ENCODE data around the gene UBE3C. TPM values are rescaled to one million over a fixed set of nuclear protein-coding genes. Genes with fewer than 3 reads are reported as not detected.

UBE3C gene
- polyA plus RNA-seq, 1 donor from 2014 or later = 39.0 TPM

GRCh38 chr7:157292770-157293412 lies 154.2 kb downstream of the UBE3C start:
- Histone ChIP-seq H3K27me3 (ENCODE audit: insufficient read depth, low read depth, low read length) (no peaks in the 10 kb centered on the region), H4K20me1 (ENCODE audit: insufficient read depth) (no peaks in the 10 kb centered on the region), H3K79me2 (replicated peaks; ENCODE audit: insufficient read depth, low read length) (no peaks in the 10 kb centered on the region), H3K9me3 (ENCODE audit: low read length) (no peaks in the 10 kb centered on the region), H3K27ac (ENCODE audit: low read length) (no peak overlapping the region), H3K4me3 (ENCODE audit: low read length) (no peak overlapping the region), H3F3A (ENCODE audit: insufficient read depth, low read length, poor library complexity, severe bottlenecking) (no peaks in the 10 kb centered on the region), H3K9me2 (ENCODE audit: insufficient read depth, low read length) (no peaks in the 10 kb centered on the region), H2AFZ (ENCODE audit: low read depth, low read length) (no peak overlapping the region), H3K9ac (ENCODE audit: low read length) (no peak overlapping the region), H3K36me3 (ENCODE audit: insufficient read depth, low read length) (no peaks in the 10 kb centered on the region), H3K4me2 (ENCODE audit: low read length) (no peak overlapping the region)
- TF ChIP-seq CTCF (IDR thresholded peaks at IDR 0.05; ENCODE audit: poor library complexity, severe bottlenecking) (no peak), REST (IDR thresholded peaks at IDR 0.05; ENCODE audit: borderline replicate concordance) (no peak), EP300 (conservative IDR thresholded peaks at IDR 0.05; ENCODE audit: poor library complexity, severe bottlenecking) (no peak), SMC3 (conservative IDR thresholded peaks at IDR 0.05; ENCODE audit: poor library complexity) (no peak), MXI1 (conservative IDR thresholded peaks at IDR 0.05; ENCODE audit: poor library complexity, severe bottlenecking) (no peak), RAD21 (conservative IDR thresholded peaks at IDR 0.05) (no peak), POLR2AphosphoS5 (IDR thresholded peaks at IDR 0.05) (no peak), TAF1 (IDR thresholded peaks at IDR 0.05; ENCODE audit: low read depth) (no peak), EZH2 (IDR thresholded peaks at IDR 0.05; ENCODE audit: borderline replicate concordance, insufficient read depth, low read length, poor library complexity, severe bottlenecking) (no peak)

GRCh38 chr7:157293413-157293788 lies 154.7 kb downstream of the UBE3C start:
- Histone ChIP-seq H3K27ac (ENCODE audit: low read length) (no peak overlapping the region), H3K79me2 (replicated peaks; ENCODE audit: insufficient read depth, low read length) (no peaks in the 10 kb centered on the region), H3K9me3 (ENCODE audit: low read length) (no peaks in the 10 kb centered on the region), H2AFZ (ENCODE audit: low read depth, low read length) (no peak overlapping the region), H3K36me3 (ENCODE audit: insufficient read depth, low read length) (no peaks in the 10 kb centered on the region), H3F3A (ENCODE audit: insufficient read depth, low read length, poor library complexity, severe bottlenecking) (no peaks in the 10 kb centered on the region), H3K27me3 (ENCODE audit: insufficient read depth, low read depth, low read length) (no peaks in the 10 kb centered on the region), H4K20me1 (ENCODE audit: insufficient read depth) (no peaks in the 10 kb centered on the region), H3K9me2 (ENCODE audit: insufficient read depth, low read length) (no peaks in the 10 kb centered on the region), H3K4me2 (ENCODE audit: low read length) (no peak overlapping the region), H3K4me3 (ENCODE audit: low read length) (no peak overlapping the region), H3K9ac (ENCODE audit: low read length) (no peak overlapping the region)
- TF ChIP-seq EP300 (conservative IDR thresholded peaks at IDR 0.05; ENCODE audit: poor library complexity, severe bottlenecking) (no peak), CTCF (IDR thresholded peaks at IDR 0.05; ENCODE audit: poor library complexity, severe bottlenecking) (no peak), SMC3 (conservative IDR thresholded peaks at IDR 0.05; ENCODE audit: poor library complexity) (no peak), POLR2AphosphoS5 (IDR thresholded peaks at IDR 0.05) (no peak), RAD21 (conservative IDR thresholded peaks at IDR 0.05) (no peak)

Measured in neural cell (in vitro differentiated cells).